NCI-H2081 treated with DMSO at 0.1 percent for 48 hours (cell line): ENCODE data around the gene HS3ST5.

Experiments used
- DNase-seq: peaks from one replicate; lab custom pipeline; 2025; lab: John Stamatoyannopoulos, UW

The HS3ST5 gene

DNA sequence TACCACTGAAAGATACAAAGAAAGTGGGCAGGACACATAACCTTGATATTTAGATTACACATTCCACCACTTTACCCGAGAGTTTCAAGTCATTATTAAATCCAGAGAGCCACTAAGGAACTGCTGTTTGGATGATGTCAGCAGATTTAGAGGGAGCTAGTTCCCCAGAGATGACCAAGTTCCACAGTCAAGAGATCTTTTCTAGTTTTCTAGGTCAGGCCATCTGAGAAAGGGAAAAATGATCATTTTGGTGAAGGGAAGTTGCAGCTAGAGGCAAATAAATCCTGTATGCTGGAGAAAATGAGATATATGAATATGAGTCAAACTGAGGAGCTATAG lies 147.8 kb downstream of the HS3ST5 start:
- DNase-seq = no peak

DNA sequence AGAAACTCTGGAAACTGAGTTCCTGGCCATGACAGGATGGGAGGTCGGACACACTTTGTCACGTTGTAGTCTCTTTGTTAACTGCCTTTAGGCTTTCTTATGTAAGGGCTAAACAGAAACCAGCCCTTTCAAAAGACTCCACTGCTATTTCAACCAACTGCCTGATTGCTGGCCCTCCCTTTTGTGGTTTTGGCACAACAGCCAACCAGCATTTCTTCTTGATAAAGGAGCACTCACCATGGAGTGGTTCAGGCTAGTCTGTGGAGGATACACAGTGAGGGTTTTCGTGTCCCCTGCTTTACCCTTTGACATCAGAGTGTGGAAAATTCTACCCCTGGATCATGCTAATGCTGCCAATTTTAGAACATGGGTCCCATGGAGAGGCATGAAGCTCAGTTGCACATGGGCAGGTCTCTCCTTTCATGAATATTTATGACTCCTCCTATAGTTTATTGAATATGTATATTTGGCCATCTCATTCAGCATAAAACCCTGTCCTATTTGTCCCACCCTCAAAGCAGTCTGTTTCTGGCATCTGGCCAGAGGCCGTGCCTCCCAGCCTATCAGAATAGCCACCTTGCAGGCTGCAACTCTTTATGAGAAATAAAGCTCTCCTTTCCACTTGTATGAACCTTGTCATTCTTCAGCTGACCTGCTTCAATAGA lies 148.3 kb downstream of the HS3ST5 start:
- no peak for DNase-seq

DNA sequence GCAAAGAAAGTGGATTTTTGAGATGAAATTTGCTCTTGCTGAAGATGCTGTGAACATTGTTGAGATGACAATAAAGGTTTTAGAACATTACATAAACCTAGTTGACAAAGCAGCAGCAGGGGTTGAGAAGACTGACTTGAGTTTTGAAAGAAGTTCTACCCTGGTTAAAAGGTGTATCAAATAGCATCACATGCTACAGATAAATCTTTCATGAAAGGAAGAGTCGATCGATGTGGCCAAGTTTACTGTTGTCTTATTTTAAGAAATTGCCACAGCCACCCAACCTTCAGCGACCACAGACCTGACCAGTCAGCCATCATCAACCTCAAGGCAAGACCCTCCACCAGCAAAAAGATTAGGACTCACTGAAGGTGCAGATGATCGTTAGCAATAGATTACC lies 155.3 kb downstream of the HS3ST5 start:
- no peak for DNase-seq

- DNase-seq = no peak
These were observed 161.2 kb downstream of the HS3ST5 start for GRCh38 chr6:114181664-114182063.

DNA sequence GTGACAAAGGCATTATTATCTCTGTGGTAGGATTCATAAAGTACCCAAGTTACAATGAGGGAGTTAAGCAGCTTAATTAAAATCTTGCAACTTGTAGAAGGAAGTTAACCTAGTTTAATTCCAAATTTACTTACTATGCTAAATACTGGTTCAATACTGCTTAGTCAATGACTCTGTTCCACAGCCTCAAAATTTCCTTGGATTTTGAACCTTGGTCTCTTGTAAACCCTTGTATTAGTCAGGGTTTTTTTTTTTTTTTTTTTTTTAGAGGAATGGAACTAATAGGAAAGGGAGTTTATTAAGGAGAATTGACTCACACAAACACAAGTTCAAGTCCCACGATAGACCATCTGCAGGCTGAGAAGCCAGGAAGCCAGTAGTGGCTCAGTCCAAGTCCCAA lies 163.4 kb downstream of the HS3ST5 start:
- no peak for DNase-seq

GRCh38 chr6:114176726-114177125 lies 166.1 kb downstream of the HS3ST5 start:
- DNase-seq = no peak

DNA sequence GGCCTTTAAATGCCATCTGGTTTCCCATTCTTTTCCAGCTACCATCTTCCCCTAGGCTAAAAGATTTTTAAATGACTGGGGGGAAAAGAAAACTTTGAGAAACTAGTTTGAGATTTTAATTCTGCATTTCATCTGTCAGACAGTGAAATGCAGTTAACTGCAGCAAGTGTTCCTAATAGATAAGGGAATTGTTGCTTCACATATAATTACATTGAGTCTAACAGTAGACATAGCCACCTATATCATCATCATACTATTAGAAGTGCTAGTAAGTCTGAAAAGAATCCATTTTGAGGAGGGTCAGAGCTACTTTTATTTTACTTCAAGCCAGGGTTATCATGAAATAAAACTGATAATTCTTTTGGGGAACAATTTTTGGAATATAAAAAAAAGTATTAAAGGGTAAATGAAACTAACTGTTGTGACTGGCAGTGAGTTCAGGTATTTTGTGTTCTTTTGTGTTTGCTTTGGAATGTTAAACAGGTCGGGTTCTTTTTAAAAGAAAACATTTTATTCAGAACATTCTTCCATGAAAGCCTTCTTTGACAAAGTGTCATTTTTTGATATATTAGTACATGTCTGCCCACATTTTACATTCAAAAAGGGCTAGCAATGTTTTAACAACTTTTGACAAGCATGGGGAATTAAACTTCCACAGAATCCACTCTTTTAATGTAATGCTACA lies 170.1 kb downstream of the HS3ST5 start:
- no peak for DNase-seq

GRCh38 chr6:114171473-114171872 lies 171.3 kb downstream of the HS3ST5 start:
- no peak for DNase-seq

DNA sequence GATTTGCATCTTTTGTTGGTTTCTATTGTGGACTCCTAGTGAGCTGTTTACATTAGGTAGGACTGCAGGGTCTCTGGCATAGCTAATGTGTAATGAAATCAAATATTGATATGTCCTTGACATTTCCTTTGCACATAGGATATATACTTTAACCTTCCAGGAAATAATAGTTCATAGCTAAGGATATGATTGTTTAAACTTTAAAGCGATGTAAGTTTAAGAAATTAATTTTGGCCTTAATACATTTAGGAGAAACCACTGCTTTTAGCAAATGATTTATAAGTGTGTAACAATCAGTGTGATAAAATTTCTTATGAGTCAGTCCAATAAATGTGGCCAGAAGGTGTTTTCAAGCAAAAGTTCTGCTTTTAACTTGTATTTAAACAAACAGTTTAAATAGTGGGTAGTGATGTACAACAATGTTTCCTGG lies 171.8 kb downstream of the HS3ST5 start:
- no peak for DNase-seq

DNA sequence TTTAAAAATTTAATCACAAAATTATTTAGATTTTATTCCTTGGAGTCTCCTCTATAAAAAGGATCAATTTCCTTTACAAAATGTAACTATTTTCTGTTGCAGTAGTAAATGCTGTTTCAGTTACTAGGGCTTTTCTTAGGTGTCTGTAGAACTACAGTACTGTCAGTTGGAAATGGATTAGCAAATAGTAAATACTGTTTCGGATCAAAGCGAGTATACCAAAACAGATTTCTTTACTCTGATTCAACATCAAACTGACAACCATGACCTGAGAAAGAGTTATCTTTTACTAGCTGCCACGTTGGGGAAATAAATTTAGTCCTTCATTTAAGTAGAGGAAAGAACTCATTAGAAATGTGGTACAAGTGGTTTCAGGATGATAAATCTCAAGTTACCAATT lies 172.5 kb downstream of the HS3ST5 start:
- DNase-seq = no peak

DNA sequence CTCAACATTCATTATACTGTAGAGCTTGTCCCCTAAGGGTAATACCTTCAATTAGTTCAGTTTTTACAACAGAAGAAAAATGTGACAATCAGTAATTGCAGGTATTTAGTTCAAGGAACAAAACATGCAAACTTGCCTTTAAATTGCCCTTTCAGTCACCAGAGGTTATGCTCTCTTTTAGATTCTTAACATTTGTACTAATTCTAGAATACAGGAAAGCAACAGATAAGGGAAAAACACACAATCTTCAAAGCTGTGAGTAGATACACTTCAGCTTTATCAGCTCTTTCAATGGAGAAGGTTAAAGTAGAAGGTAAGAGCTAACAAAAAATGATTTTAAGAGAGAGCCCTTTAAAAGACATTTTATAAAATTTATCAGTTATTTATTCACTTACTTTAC lies 173.1 kb downstream of the HS3ST5 start:
- no peak for DNase-seq

GRCh38 chr6:114167583-114168576 lies 174.9 kb downstream of the HS3ST5 start:
- no peak for DNase-seq

- DNase-seq = no peak
These were observed 178.6 kb downstream of the HS3ST5 start for GRCh38 chr6:114164207-114164606.

DNA sequence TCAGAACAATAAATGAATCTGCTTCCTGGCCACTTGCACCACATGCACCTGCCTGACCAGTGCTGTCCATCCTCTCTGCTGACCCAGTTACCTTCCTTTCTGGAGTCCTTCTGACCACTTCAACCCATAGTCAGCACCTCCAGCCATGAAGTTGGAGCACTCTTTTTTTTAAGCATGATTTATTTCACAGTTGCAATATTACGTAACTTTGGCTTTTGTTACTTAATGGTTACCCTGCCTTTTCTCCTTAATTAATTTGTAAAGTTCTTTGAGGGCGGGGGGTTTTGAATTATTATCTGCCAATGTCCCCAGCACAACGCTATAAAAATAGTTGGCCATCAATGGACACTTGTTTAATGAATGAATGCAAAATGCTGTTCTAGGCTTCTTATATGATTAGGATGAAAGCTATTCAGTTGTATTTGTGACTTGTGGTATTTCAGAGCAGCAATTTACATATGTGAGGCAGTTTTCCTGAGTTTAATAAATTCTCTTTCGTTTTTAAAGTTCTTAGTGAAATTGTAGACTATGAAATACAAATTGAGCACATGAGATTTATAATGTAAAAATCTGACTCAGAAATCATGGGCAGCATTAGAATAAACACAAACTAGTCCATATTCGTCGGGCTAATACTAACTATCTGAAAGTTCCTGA lies 180.0 kb downstream of the HS3ST5 start:
- DNase-seq = no peak

GRCh38 chr6:114160881-114161280 lies 181.9 kb downstream of the HS3ST5 start:
- no peak for DNase-seq

GRCh38 chr6:114159727-114160126 lies 183.1 kb downstream of the HS3ST5 start:
- no peak for DNase-seq

DNA sequence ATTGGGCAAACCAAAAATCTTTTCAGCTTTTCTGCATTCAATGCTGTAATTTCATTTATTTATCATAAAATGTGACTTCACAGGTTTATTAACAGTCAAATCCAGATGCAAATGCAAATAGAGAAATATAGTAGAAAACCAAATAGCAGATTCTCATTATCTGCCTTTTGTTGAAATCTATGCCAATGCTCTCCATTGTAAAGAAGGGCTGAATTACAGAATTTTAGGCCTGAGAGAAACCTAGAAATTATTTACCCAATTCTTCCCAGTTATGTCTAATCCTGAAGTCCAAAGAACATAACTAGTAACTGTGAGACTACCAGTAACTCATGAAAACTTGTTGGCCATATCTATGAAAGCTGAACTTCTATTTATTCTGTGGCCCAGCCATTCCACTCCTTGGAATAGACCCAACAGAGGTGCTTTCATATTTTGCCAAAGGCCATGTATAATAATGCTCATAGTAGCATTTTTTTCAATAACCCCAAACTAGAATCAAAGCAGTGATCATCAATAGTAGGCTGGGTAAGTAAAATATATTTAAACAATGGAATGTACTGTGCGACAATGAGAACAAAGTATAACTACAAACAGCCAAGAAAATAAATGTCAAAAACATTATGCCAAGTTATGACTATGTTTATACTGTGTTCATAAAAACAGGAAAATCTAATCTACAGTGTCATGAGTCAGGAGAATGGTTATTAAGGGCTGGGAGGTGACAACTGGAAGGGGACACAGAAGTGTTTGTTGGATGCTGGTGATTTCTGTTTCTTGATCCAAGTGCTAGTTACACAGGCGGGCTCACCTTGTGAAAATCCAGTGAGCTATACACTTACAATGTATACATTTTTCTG lies 183.8 kb downstream of the HS3ST5 start:
- no peak for DNase-seq

DNA sequence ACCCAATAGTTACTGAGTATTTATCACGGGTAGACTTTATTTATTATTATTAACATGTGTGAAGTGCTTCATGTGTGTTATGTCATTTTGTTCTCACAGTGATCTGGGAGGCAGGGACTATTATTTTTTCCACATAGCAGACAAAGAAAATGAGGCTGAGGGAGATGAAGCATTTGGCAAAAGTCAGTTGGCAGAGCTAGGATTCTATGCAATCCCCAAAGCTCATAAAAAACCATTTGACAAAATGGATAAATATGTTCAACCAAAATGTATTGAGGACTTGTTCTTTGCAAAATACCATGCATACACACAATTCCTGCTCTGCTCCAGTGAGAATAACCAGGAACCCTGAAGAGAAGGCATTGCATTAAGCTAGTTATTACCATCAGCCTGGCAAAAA lies 184.4 kb downstream of the HS3ST5 start:
- no peak for DNase-seq

DNA sequence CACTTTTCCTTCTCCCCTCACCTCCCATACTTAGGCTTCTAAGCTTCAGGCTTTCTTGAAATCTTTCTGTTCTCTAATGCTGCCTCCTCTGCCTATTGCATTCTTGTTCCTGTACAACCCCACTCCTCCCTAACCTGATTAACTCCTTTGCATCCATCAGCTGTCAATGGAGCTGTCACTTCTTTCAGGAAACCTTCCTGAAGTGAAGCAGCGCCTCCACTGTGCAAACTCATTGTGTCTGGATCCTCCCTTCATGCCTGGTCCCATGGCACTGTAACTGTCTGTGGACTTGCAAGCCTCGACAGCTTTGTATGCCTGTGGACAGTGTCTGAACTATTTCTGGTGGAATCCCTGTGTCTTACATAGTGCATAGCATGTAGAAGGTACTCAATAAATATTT lies 185.0 kb downstream of the HS3ST5 start:
- no peak for DNase-seq

DNA sequence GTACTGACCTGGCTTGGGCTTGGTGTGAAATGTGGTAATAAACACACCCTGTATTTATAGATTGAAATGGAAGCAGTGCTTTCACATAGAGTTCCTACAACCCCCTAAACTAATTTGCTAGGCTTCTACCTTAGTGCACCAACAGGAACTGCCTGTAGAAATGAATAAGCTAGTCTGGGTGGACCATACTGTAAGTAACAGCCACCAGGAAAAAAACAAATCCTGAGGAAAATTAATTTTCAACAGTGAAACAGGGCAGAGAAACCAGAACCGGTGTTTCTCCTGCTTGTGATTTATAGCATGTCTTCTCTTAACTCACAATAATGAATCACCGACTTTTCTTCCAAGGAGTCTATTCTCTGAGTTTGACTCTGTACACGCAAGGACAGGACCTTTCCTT lies 187.1 kb downstream of the HS3ST5 start:
- no peak for DNase-seq

- no peak for DNase-seq
These were observed 188.0 kb downstream of the HS3ST5 start for GRCh38 chr6:114154812-114155211.
